Hepatocyte (in vitro differentiated cells): ENCODE data around the gene ZNF319. TPM values are rescaled to one million over a fixed set of nuclear protein-coding genes. Genes with fewer than 3 reads are reported as not detected.

Experiments
- DNase-seq: peaks from one replicate; pipeline ENCODE4 v3.0.0-alpha.2; 2016; ENCODE audit warnings: low spot score
- H2AFZ ChIP-seq: fragments of 200-600 bp; sonication (generic); 2 replicates; pipeline ENCODE4 v1.6.0; 2016; ENCODE audit warnings: antibody characterized with exemption, mild to moderate bottlenecking
- H3K27ac ChIP-seq: fragments of 200-600 bp; sonication (generic); 2 replicates; pipeline ENCODE4 v1.5.1; 2016; ENCODE audit warnings: mild to moderate bottlenecking
- H3K27me3 ChIP-seq: fragments of 200-600 bp; sonication (generic); 2 replicates; pipeline ENCODE4 v1.6.1; 2016
- H3K36me3 ChIP-seq: fragments of 200-600 bp; sonication (generic); replicated peaks from 2 replicates; pipeline ENCODE4 v1.5.1; 2016; ENCODE audit warnings: low read depth; ENCODE audit not compliant: insufficient read depth
- H3K4me1 ChIP-seq: fragments of 200-600 bp; sonication (generic); 2 replicates; pipeline ENCODE4 v1.5.1; 2016; ENCODE audit warnings: mild to moderate bottlenecking, moderate library complexity; ENCODE audit not compliant: insufficient read depth
- H3K4me2 ChIP-seq: fragments of 200-600 bp; sonication (generic); 2 replicates; pipeline ENCODE4 v1.6.0; 2016
- H3K4me3 ChIP-seq: fragments of 200-600 bp; sonication (generic); 2 replicates; pipeline ENCODE4 v1.5.1; 2016; ENCODE audit warnings: mild to moderate bottlenecking
- H3K79me2 ChIP-seq: fragments of 200-600 bp; sonication (generic); 2 replicates; pipeline ENCODE4 v1.6.0; 2017; ENCODE audit warnings: mild to moderate bottlenecking
- H3K9me2 ChIP-seq: fragments of 200-600 bp; sonication (generic); replicated peaks from 2 replicates; pipeline ENCODE4 v1.6.0; 2017; ENCODE audit warnings: mild to moderate bottlenecking; ENCODE audit not compliant: insufficient read depth
- H3K9me3 ChIP-seq: fragments of 200-600 bp; sonication (generic); 2 replicates; pipeline ENCODE4 v1.5.1; 2016; ENCODE audit warnings: low read depth, mild to moderate bottlenecking
- H4K20me1 ChIP-seq: fragments of 200-600 bp; sonication (generic); 2 replicates; pipeline ENCODE4 v1.6.0; 2016; ENCODE audit warnings: mild to moderate bottlenecking; ENCODE audit not compliant: insufficient read depth, poor library complexity, severe bottlenecking
- EZH2 ChIP-seq: fragments of 200-600 bp; sonication (generic); IDR thresholded peaks from 2 replicates; pipeline ENCODE4 v1.6.1; 2016; ENCODE audit warnings: antibody characterized with exemption, mild to moderate bottlenecking, borderline replicate concordance
- EZH2phosphoT487 ChIP-seq: fragments of 200-600 bp; sonication (generic); IDR thresholded peaks from one replicate; pipeline ENCODE4 v1.6.1; 2018; ENCODE audit warnings: antibody characterized with exemption, mild to moderate bottlenecking, low read depth, moderate library complexity; ENCODE audit not compliant: unreplicated experiment, severe bottlenecking
- WGBS: methylation state at CpG from one replicate; pipeline ENCODE4 v1.1.6; 2016; ENCODE audit warnings: low lambda C conversion rate; ENCODE audit errors: missing lambda C conversion rate; 5-methylcytosine and 5-hydroxymethylcytosine counted together
- polyA plus RNA-seq: library from polyadenylated mRNA; unstranded; fragments of >200 nt; fragmentation: Nextera tagmentation; extraction: Ambion mirVana; gene quantifications from 2 replicates; pipeline ENCODE4 v1.2.1, GENCODE V29; 2016
- total RNA-seq: library from RNA; depleted of rRNA; stranded (reverse); fragments of >200 nt; gene quantifications from 2 replicates; pipeline ENCODE4 v1.2.3, GENCODE V29; 2014
- TF ChIP-seq, protein P1 (sequence below): fragments of 200-600 bp; sonication (generic); IDR thresholded peaks from 2 replicates; pipeline ENCODE4 v1.5.1; 2016; ENCODE audit warnings: antibody characterized with exemption, mild to moderate bottlenecking; ENCODE audit not compliant: poor library complexity

ZNF319 gene
- total and polyA plus RNA-seq, 2 experiments from 2014 or later: 5.3 to 8.3 TPM

DNA sequence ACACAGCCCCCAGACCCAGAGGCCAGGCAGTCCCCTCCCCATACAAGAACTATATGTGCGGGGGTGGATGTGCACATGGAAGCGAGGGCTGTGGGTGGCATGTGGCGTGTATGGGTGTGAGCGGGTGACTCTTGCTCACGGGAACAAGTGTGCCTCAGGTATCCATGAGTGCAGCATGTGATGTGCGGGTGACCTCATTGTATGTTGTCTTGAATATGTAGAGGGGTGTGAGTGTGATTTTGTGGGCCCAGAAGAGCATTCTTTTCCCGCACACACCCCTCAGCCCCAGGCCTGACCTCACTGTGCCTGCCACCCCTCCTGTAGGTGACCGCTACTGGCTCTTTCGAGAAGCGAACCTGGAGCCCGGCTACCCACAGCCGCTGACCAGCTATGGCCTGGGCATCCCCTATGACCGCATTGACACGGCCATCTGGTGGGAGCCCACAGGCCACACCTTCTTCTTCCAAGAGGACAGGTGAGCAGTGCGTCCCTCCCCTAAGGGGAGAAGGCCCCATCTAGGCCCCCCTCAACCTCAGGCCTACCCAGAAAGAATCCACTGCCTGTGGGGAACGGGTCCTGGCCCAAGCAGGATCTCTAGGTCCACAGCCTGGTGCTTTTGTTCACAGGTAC, 42.5 kb upstream of the ZNF319 start:
- TF ChIP-seq, protein P1, sequence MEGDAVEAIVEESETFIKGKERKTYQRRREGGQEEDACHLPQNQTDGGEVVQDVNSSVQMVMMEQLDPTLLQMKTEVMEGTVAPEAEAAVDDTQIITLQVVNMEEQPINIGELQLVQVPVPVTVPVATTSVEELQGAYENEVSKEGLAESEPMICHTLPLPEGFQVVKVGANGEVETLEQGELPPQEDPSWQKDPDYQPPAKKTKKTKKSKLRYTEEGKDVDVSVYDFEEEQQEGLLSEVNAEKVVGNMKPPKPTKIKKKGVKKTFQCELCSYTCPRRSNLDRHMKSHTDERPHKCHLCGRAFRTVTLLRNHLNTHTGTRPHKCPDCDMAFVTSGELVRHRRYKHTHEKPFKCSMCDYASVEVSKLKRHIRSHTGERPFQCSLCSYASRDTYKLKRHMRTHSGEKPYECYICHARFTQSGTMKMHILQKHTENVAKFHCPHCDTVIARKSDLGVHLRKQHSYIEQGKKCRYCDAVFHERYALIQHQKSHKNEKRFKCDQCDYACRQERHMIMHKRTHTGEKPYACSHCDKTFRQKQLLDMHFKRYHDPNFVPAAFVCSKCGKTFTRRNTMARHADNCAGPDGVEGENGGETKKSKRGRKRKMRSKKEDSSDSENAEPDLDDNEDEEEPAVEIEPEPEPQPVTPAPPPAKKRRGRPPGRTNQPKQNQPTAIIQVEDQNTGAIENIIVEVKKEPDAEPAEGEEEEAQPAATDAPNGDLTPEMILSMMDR: no peak
- TF ChIP-seq EZH2phosphoT487 (no peak), EZH2 (no peak)
- Histone ChIP-seq H3K4me2 (no peak overlapping the region), H3K4me3 (no peak overlapping the region), H3K4me1 (no peaks in the 10 kb centered on the region), H3K27me3 (no peaks in the 10 kb centered on the region), H4K20me1 (no peaks in the 10 kb centered on the region), H3K36me3 (no peaks in the 10 kb centered on the region), H3K9me2 (no peaks in the 10 kb centered on the region), H3K9me3 (no peaks in the 10 kb centered on the region), H2AFZ (no peak overlapping the region), H3K27ac (no peak overlapping the region), H3K79me2 (no peaks in the 10 kb centered on the region)
- no peak for DNase-seq
- WGBS: 94% methylated on average over 16 of the region's 16 CpGs

DNA sequence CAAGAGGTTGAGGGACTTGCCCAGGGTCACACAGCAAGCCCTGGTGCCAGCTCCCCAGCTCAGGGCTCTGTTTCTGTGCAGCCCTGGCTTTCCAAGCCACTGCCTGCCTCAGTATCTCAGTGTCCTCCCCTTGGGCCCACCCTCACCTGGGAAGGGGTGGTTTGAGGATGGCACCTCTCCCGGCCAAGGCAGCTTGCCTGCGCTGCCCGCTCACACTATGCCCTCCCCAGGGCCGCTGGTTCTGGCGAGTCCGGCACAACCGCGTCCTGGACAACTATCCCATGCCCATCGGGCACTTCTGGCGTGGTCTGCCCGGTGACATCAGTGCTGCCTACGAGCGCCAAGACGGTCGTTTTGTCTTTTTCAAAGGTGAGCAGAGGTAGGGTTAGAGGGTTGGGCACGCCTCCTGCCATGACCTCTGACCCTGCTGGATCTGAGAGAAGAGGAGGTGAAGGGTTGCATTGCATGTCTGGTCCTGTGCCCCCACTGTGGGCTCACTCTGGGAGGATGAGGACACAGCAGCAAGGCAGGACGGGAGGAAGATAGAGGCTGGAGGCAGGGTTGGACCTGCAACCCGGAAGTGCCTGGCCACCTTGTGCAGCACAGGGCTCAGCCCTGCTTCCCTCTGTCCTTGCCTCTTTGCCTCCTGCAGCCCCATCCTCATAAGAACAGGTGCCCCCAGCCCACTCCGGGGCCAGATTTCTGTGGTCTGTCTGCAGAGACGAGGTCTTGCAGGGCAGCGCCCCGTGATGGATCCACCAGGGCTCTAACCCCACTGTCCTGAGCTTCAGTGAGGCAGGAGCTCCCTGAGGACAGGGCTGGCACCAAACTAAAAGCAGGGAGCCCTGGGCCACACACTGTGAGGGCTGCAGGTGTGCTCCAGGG, 41.8 kb upstream of the ZNF319 start:
- WGBS: 96% methylated on average over 22 of the region's 22 CpGs

DNA sequence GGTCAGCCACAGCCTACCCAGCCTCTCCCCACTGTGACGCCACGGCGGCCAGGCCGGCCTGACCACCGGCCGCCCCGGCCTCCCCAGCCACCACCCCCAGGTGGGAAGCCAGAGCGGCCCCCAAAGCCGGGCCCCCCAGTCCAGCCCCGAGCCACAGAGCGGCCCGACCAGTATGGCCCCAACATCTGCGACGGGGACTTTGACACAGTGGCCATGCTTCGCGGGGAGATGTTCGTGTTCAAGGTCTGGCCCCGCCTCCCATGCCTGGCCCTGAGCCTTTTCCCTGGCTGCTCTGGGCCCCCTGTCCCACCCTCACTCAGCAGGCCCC, 41.1 kb upstream of the ZNF319 start:
- Histone ChIP-seq H3K9me3 (no peaks in the 10 kb centered on the region), H3K9me2 (no peaks in the 10 kb centered on the region), H3K4me2 (no peak overlapping the region), H3K36me3 (no peaks in the 10 kb centered on the region), H3K4me1 (no peaks in the 10 kb centered on the region), H3K79me2 (no peaks in the 10 kb centered on the region), H3K27ac (no peak overlapping the region), H3K4me3 (no peak overlapping the region), H2AFZ (no peak overlapping the region), H3K27me3 (no peaks in the 10 kb centered on the region), H4K20me1 (no peaks in the 10 kb centered on the region)
- 91% methylated on average over 4 of the region's 18 CpGs for WGBS
- DNase-seq: no peak
- no peak for TF ChIP-seq EZH2phosphoT487
- TF ChIP-seq, protein P1: no peak
- no peak for TF ChIP-seq EZH2

More for the DNA sequence above, 41.8 kb upstream of the ZNF319 start:
- no peak for DNase-seq
- H3K4me2 ChIP-seq: no peak overlapping the region
- no peaks in the 10 kb centered on the region for H3K9me3 ChIP-seq
- no peaks in the 10 kb centered on the region for H4K20me1 ChIP-seq
- TF ChIP-seq EZH2phosphoT487: no peak
- TF ChIP-seq, protein P1: no peak
- TF ChIP-seq EZH2: no peak
- no peak overlapping the region for H2AFZ ChIP-seq
- no peaks in the 10 kb centered on the region for H3K9me2 ChIP-seq
- H3K27me3 ChIP-seq: no peaks in the 10 kb centered on the region
- H3K27ac ChIP-seq: no peak overlapping the region
- no peaks in the 10 kb centered on the region for H3K36me3 ChIP-seq
- H3K4me1 ChIP-seq: no peaks in the 10 kb centered on the region
- H3K4me3 ChIP-seq: no peak overlapping the region
- H3K79me2 ChIP-seq: no peaks in the 10 kb centered on the region
